ENCODE results near the gene TCF20.

TCF20 gene

DNA sequence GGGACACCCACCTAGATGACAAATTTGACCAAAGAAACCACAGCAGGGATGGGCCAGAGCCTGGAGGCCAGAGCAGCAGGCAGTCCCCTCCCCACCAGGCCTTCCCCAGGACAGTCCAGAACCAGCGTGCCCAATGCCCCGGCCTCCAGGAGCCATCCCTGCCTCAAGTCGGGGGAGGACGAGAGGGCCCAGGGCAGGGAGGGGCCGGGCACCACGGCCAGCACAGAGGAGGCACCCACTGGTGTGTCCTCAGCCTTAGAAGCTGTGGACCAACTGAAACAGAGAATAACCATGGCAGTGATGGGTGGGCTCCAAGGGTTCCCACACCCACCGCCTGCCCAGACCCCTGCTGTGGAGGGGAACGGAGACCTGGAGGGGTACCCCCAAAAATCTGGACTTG, 28.3 kb upstream of the TCF20 start:
- H3K27me3 ChIP-seq (ENCODE audit: insufficient read depth, poor library complexity, severe bottlenecking): no peaks in the 10 kb centered on the region
- peak overlapping the region; percentile 91 for H3K27ac ChIP-seq (replicated peaks)
- H3K4me3 ChIP-seq (replicated peaks; ENCODE audit: insufficient read depth, low read length): no peak overlapping the region
- TF ChIP-seq SPI1 (IDR thresholded peaks at IDR 0.05; ENCODE audit: borderline replicate concordance, low read depth): no peak
- TF ChIP-seq POLR2AphosphoS5 (IDR thresholded peaks at IDR 0.05; ENCODE audit: low read depth): no peak
- no peak for TF ChIP-seq CTCF (IDR thresholded peaks at IDR 0.05; ENCODE audit: insufficient read depth, low read length)
- no peak for TF ChIP-seq GABPA (IDR thresholded peaks at IDR 0.05; ENCODE audit: low read depth)
- TF ChIP-seq, protein P1, sequence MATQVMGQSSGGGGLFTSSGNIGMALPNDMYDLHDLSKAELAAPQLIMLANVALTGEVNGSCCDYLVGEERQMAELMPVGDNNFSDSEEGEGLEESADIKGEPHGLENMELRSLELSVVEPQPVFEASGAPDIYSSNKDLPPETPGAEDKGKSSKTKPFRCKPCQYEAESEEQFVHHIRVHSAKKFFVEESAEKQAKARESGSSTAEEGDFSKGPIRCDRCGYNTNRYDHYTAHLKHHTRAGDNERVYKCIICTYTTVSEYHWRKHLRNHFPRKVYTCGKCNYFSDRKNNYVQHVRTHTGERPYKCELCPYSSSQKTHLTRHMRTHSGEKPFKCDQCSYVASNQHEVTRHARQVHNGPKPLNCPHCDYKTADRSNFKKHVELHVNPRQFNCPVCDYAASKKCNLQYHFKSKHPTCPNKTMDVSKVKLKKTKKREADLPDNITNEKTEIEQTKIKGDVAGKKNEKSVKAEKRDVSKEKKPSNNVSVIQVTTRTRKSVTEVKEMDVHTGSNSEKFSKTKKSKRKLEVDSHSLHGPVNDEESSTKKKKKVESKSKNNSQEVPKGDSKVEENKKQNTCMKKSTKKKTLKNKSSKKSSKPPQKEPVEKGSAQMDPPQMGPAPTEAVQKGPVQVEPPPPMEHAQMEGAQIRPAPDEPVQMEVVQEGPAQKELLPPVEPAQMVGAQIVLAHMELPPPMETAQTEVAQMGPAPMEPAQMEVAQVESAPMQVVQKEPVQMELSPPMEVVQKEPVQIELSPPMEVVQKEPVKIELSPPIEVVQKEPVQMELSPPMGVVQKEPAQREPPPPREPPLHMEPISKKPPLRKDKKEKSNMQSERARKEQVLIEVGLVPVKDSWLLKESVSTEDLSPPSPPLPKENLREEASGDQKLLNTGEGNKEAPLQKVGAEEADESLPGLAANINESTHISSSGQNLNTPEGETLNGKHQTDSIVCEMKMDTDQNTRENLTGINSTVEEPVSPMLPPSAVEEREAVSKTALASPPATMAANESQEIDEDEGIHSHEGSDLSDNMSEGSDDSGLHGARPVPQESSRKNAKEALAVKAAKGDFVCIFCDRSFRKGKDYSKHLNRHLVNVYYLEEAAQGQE (IDR thresholded peaks at IDR 0.05; ENCODE audit: insufficient replicate concordance, low read depth): no peak
- DNase-seq (ENCODE audit: low read depth in 1 of 2, low spot score in 1 of 2): no peak

GRCh38 chr22:42297778-42298177, 27.3 kb upstream of the TCF20 start:
- no peak for DNase-seq (ENCODE audit: low read depth in 1 of 2, low spot score in 1 of 2)
- Histone ChIP-seq H3K27ac (replicated peaks) (peak overlapping the region; percentile 9; the same call in 1 of the 2 replicates), H3K27me3 (ENCODE audit: insufficient read depth, poor library complexity, severe bottlenecking) (no peaks in the 10 kb centered on the region), H3K4me3 (replicated peaks; ENCODE audit: insufficient read depth, low read length) (no peak overlapping the region)
- TF ChIP-seq SPI1 (IDR thresholded peaks at IDR 0.05; ENCODE audit: borderline replicate concordance, low read depth) (no peak), GABPA (IDR thresholded peaks at IDR 0.05; ENCODE audit: low read depth) (no peak), CTCF (IDR thresholded peaks at IDR 0.05; ENCODE audit: insufficient read depth, low read length) (no peak), POLR2AphosphoS5 (IDR thresholded peaks at IDR 0.05; ENCODE audit: low read depth) (no peak)
- TF ChIP-seq, protein P1 (IDR thresholded peaks at IDR 0.05; ENCODE audit: insufficient replicate concordance, low read depth): no peak

DNA sequence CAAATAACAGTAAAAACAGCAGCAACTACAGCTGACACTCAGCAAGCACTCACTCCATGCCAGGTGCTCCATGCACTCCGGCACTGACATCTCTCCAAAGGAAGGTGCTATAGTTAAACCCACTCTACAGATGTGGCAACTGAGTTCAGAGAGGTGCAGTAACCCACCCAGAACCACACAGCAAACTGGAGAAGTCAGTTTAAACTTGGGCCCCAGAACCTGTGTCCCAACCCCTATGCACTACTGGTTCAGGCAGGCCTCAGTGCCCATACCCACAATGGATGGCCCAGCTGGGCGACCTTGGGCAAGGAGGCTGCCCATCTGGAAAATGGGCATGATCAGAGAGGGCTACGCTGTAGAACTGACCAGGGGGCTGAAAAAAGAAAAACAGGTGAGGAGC, 26.4 kb upstream of the TCF20 start:
- Histone ChIP-seq H3K27ac (replicated peaks) (no peak overlapping the region), H3K27me3 (ENCODE audit: insufficient read depth, poor library complexity, severe bottlenecking) (no peaks in the 10 kb centered on the region), H3K4me3 (replicated peaks; ENCODE audit: insufficient read depth, low read length) (no peak overlapping the region)
- TF ChIP-seq CTCF (IDR thresholded peaks at IDR 0.05; ENCODE audit: insufficient read depth, low read length): no peak
- TF ChIP-seq, protein P1 (IDR thresholded peaks at IDR 0.05; ENCODE audit: insufficient replicate concordance, low read depth): no peak
- TF ChIP-seq SPI1 (IDR thresholded peaks at IDR 0.05; ENCODE audit: borderline replicate concordance, low read depth): no peak
- no peak for TF ChIP-seq GABPA (IDR thresholded peaks at IDR 0.05; ENCODE audit: low read depth)
- TF ChIP-seq POLR2AphosphoS5 (IDR thresholded peaks at IDR 0.05; ENCODE audit: low read depth): no peak
- DNase-seq (ENCODE audit: low read depth in 1 of 2, low spot score in 1 of 2): no peak
